WTC11 (cell line): ENCODE results near the gene WDR54. TPM values are rescaled to one million over a fixed set of nuclear protein-coding genes. Genes with fewer than 3 reads are reported as not detected.

Source experiments
- ATAC-seq: fragments of 200-7000 bp; cut with Tn5 transposase; 2 replicates; pipeline ENCODE4 v1.10.0; 2021; ENCODE audit warnings: mild to moderate bottlenecking, moderate library complexity
- CTCF ChIA-PET: fragments of 300-600 bp; sonication (Branson Sonifier 250); formaldehyde crosslinking; loops from one replicate; lab custom pipeline; 2021; ENCODE audit warnings: antibody characterized with exemption; lab: Charles Lee
- POLR2A ChIA-PET: fragments of 350-600 bp; sonication (Branson Sonifier 250); formaldehyde crosslinking; loops from one replicate; lab custom pipeline; 2021; ENCODE audit warnings: antibody characterized with exemption; lab: Charles Lee
- DNase-seq: peaks from one replicate; pipeline ENCODE4 v3.0.0; 2021; ENCODE audit warnings: low spot score
- H3K27ac Mint-ChIP-seq: 2 replicates; pipeline ENCODE4 v1.8.0; 2021; ENCODE audit warnings: mixed read lengths
- H3K27me3 Mint-ChIP-seq: 2 replicates; pipeline ENCODE4 v1.8.0; 2021; ENCODE audit warnings: low read depth, mild to moderate bottlenecking, moderate library complexity, mixed read lengths
- H3K36me3 Mint-ChIP-seq: 2 replicates; pipeline ENCODE4 v1.8.0; 2021; ENCODE audit warnings: mixed read lengths
- H3K4me1 Mint-ChIP-seq: 2 replicates; pipeline ENCODE4 v1.8.0; 2022; ENCODE audit warnings: mixed read lengths
- H3K4me3 Mint-ChIP-seq: 2 replicates; pipeline ENCODE4 v1.8.0; 2021; ENCODE audit warnings: mild to moderate bottlenecking, moderate library complexity, mixed read lengths
- H3K9me3 Mint-ChIP-seq: 2 replicates; pipeline ENCODE4 v1.8.0; 2021; ENCODE audit warnings: mixed read lengths
- EMX1 ChIP-seq: fragments of 250-450 bp; sonication (Bioruptor Pico); IDR thresholded peaks from 2 replicates; pipeline ENCODE4 v1.8.0; 2021; ENCODE audit warnings: mild to moderate bottlenecking
- ERG ChIP-seq: fragments of 250-450 bp; sonication (Bioruptor Pico); IDR thresholded peaks from 2 replicates; pipeline ENCODE4 v1.8.0; 2021; ENCODE audit warnings: mild to moderate bottlenecking
- FOXJ3 ChIP-seq: sonication (generic); formaldehyde crosslinking; IDR thresholded peaks from 2 replicates; pipeline ENCODE4 v1.9.0; 2021; ENCODE audit warnings: missing genetic modification reagents, mild to moderate bottlenecking, borderline replicate concordance
- FOXK1 ChIP-seq: sonication (generic); formaldehyde crosslinking; IDR thresholded peaks from 2 replicates; pipeline ENCODE4 v1.8.0; 2022; ENCODE audit warnings: mild to moderate bottlenecking, moderate library complexity, missing genetic modification reagents
- GABPB1 ChIP-seq: sonication (generic); formaldehyde crosslinking; IDR thresholded peaks from 2 replicates; pipeline ENCODE4 v1.8.1; 2023; ENCODE audit warnings: mild to moderate bottlenecking, missing genetic modification reagents
- IRF1 ChIP-seq: sonication (generic); formaldehyde crosslinking; IDR thresholded peaks from 2 replicates; pipeline ENCODE4 v1.8.0; 2023; ENCODE audit warnings: missing genetic modification reagents
- NR1H2 ChIP-seq: sonication (generic); formaldehyde crosslinking; IDR thresholded peaks from 2 replicates; pipeline ENCODE4 v1.9.0; 2021; ENCODE audit warnings: mild to moderate bottlenecking, moderate library complexity, missing genetic modification reagents
- PRDM15 ChIP-seq: sonication (generic); formaldehyde crosslinking; IDR thresholded peaks from 2 replicates; pipeline ENCODE4 v1.8.0; 2022; ENCODE audit warnings: missing genetic modification reagents
- USF1 ChIP-seq: sonication (generic); formaldehyde crosslinking; IDR thresholded peaks from 2 replicates; pipeline ENCODE4 v1.8.0; 2022; ENCODE audit warnings: mild to moderate bottlenecking, missing genetic modification reagents
- ZNF232 ChIP-seq: sonication (generic); formaldehyde crosslinking; IDR thresholded peaks from 2 replicates; pipeline ENCODE4 v1.8.0; 2022; ENCODE audit warnings: mild to moderate bottlenecking, missing genetic modification reagents
- ZNF396 ChIP-seq: fragments of 250-450 bp; sonication (Bioruptor Pico); IDR thresholded peaks from 2 replicates; pipeline ENCODE4 v1.8.0; 2021; ENCODE audit warnings: mild to moderate bottlenecking, moderate library complexity, borderline replicate concordance
- ZNF671 ChIP-seq: fragments of 250-450 bp; sonication (Bioruptor Pico); IDR thresholded peaks from 2 replicates; pipeline ENCODE4 v1.8.0; 2021; ENCODE audit warnings: mild to moderate bottlenecking
- total RNA-seq: library from RNA; stranded (reverse); gene quantifications from 3 replicates; pipeline ENCODE4 v1.2.3, GENCODE V29; 2021
- TF ChIP-seq, protein P1 (sequence below): sonication (generic); formaldehyde crosslinking; IDR thresholded peaks from 2 replicates; pipeline ENCODE4 v1.8.0; 2022; ENCODE audit warnings: mild to moderate bottlenecking, missing genetic modification reagents
- TF ChIP-seq, protein P2 (sequence below): sonication (generic); formaldehyde crosslinking; IDR thresholded peaks from 2 replicates; pipeline ENCODE4 v1.8.1; 2023; ENCODE audit warnings: mild to moderate bottlenecking, missing genetic modification reagents, moderate library complexity
- TF ChIP-seq, protein P3 (sequence below): sonication (generic); formaldehyde crosslinking; IDR thresholded peaks from 2 replicates; pipeline ENCODE4 v1.8.1; 2022; ENCODE audit warnings: missing genetic modification reagents, borderline replicate concordance
- TF ChIP-seq, protein P4 (sequence below): fragments of 250-450 bp; sonication (Bioruptor Pico); IDR thresholded peaks from 2 replicates; pipeline ENCODE4 v1.9.0; 2021; ENCODE audit warnings: moderate library complexity, mild to moderate bottlenecking, inconsistent platforms, borderline replicate concordance

Gene WDR54
- total RNA-seq, 1 experiment from 2014 or later, result 55.2 TPM

DNA sequence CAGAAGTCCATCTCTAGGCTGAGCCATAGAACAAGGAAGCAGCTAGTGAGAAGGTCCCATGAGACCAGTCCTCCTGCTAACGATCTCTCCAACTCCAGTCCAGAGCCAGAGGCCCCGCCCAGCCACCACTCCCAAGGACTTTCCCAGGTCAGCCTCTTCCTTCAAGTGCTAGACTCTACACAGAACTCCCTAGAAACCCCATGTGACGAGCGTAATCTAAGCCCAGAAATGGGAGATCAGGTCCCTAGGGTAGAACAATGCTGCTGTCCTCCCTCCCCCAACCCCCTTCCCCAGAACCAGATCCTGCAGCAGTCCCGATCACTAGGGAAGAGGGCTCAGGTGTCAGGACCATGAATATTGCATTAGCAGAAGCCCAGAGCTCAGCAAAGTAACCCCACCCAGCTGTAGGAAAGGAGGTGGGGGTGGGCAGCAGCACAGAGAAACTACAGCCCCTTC lies 48.3 kb upstream of the WDR54 start:
- H3K36me3 Mint-ChIP-seq, result peaks cover 38% of the 10 kb centered on the region
- no peaks in the 10 kb centered on the region for H3K9me3 Mint-ChIP-seq
- TF ChIP-seq FOXK1 (CRISPR knock-in tag), result no peak
- TF ChIP-seq, protein P1, sequence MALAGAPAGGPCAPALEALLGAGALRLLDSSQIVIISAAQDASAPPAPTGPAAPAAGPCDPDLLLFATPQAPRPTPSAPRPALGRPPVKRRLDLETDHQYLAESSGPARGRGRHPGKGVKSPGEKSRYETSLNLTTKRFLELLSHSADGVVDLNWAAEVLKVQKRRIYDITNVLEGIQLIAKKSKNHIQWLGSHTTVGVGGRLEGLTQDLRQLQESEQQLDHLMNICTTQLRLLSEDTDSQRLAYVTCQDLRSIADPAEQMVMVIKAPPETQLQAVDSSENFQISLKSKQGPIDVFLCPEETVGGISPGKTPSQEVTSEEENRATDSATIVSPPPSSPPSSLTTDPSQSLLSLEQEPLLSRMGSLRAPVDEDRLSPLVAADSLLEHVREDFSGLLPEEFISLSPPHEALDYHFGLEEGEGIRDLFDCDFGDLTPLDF (CRISPR knock-in tag), result no peak
- TF ChIP-seq, protein P2, sequence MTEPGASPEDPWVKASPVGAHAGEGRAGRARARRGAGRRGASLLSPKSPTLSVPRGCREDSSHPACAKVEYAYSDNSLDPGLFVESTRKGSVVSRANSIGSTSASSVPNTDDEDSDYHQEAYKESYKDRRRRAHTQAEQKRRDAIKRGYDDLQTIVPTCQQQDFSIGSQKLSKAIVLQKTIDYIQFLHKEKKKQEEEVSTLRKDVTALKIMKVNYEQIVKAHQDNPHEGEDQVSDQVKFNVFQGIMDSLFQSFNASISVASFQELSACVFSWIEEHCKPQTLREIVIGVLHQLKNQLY (CRISPR knock-in tag), result no peak
- TF ChIP-seq FOXJ3 (CRISPR knock-in tag), result no peak
- TF ChIP-seq PRDM15, result no peak
- no peak for TF ChIP-seq ZNF671 (CRISPR knock-in tag)
- no peak for TF ChIP-seq ZNF232 (CRISPR knock-in tag)
- TF ChIP-seq USF1 (CRISPR knock-in tag), result no peak
- no peak for TF ChIP-seq IRF1 (CRISPR knock-in tag)
- TF ChIP-seq GABPB1 (CRISPR knock-in tag), result no peak
- TF ChIP-seq, protein P3, sequence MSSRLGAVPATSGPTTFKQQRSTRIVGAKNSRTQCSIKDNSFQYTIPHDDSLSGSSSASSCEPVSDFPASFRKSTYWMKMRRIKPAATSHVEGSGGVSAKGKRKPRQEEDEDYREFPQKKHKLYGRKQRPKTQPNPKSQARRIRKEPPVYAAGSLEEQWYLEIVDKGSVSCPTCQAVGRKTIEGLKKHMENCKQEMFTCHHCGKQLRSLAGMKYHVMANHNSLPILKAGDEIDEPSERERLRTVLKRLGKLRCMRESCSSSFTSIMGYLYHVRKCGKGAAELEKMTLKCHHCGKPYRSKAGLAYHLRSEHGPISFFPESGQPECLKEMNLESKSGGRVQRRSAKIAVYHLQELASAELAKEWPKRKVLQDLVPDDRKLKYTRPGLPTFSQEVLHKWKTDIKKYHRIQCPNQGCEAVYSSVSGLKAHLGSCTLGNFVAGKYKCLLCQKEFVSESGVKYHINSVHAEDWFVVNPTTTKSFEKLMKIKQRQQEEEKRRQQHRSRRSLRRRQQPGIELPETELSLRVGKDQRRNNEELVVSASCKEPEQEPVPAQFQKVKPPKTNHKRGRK, result no peak
- TF ChIP-seq, protein P4, sequence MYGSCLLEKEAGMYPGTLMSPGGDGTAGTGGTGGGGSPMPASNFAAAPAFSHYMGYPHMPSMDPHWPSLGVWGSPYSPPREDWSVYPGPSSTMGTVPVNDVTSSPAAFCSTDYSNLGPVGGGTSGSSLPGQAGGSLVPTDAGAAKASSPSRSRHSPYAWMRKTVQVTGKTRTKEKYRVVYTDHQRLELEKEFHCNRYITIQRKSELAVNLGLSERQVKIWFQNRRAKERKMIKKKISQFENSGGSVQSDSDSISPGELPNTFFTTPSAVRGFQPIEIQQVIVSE (CRISPR knock-in tag), result no peak
- TF ChIP-seq ERG (CRISPR knock-in tag), result no peak
- TF ChIP-seq NR1H2 (CRISPR knock-in tag), result no peak
- no peak for TF ChIP-seq ZNF396
- no peak for TF ChIP-seq EMX1 (CRISPR knock-in tag)
- ChIA-PET POLR2A (interaction anchor here (0.6 to 1.5 kb wide), 2 partner anchors 18 to 102 kb away, joined by 3 to 4 read pairs; no protein-coding TSS in a partner anchor), CTCF (interaction anchor here (1.9 to 3.2 kb wide), 2 partner anchors 18 to 38 kb away, joined by 18 to 35 read pairs; no protein-coding TSS in a partner anchor)
- H3K27ac Mint-ChIP-seq, result peak overlapping the region; percentile 86
- peak; percentile 43 for ATAC-seq
- H3K4me3 Mint-ChIP-seq, result peak overlapping the region; percentile 83
- H3K4me1 Mint-ChIP-seq, result peaks cover 30% of the 10 kb centered on the region
- H3K27me3 Mint-ChIP-seq, result no peaks in the 10 kb centered on the region
- peak; percentile 27 for DNase-seq
